Measurements from ENCODE around the gene NUP54.
A peak's percentile ranks its signal among the peaks of the same experiment; 100 is the strongest.

The NUP54 gene

GRCh38 chr4:76141241-76141640 is 7.0 kb downstream of the NUP54 start:
- no peak for DNase-seq

DNA sequence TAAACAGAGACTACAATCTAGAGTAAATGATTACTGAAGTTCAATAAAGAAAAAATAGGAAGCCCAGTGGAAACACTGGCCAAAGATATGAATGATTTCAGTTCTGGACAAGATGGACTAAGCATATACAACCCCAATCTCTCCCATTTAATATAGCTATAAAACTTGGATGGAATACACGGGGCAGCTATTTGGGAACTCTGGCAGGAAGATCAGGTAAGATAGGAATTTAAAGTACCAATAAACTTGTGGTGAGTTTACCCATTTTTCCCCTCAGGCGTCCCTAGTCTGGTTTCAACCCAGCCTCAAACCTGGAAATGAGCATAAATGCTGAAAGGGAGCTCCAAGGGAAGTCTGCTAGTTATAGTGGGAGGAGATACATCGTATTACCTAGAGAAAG is 20.4 kb downstream of the NUP54 start:
- no peak for DNase-seq

DNA sequence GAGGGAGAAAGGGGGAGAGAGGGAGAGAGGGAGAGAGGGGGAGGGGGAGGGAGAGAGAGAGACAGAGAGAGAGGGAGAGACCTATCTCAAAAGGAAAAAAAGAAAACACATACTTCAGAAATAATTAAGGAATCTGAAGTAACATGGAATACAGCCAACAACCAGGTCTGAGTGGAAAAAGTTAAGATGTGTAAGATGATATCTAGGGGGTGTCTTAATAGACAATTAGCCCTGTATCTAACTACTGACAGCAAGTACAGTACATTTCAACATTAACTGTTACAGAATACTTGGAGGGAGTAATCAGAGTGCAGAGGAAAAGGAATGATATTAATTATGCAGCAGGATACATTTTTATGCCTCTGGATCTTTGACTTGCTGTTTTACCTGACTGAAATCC is 22.4 kb downstream of the NUP54 start:
- DNase-seq: no peak

DNA sequence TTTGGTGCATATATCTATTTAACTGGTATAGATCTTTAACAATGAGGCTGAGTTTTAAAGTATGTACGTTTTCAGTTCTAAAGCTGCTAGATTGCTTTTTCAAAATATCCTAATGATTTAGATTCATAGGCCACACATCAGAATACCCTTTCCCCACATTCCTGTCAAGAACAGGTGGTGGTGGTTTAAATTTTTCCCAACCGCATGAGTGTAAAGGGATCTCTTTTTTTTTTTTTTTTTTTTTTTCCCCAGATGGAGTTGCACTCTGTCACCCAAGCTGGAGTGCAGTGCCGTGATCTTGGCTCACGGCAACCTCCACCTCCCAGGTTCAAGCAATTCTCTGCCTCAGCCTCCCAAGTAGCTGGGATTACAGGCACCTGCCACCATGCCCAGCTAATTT is 28.0 kb downstream of the NUP54 start:
- no peak for DNase-seq

DNA sequence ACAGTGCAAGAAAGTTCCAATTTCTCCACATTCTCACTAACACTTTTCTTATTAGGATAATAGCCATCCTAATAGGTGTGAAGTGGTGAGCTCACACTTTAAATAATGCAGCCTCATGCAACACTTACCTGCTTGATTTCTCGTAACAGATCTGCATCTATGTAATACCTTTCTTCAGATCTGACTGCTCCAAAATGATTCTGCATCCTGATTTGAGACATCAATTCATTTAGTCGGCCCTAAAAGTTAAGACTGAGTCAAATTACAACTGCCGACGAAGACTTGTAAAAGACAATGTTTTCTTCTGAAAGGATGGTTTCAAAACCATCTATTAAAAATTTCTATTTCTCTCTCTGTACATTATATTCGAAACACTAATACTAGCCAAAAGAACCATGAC is 30.7 kb downstream of the NUP54 start:
- peak; percentile 49 for DNase-seq

DNA sequence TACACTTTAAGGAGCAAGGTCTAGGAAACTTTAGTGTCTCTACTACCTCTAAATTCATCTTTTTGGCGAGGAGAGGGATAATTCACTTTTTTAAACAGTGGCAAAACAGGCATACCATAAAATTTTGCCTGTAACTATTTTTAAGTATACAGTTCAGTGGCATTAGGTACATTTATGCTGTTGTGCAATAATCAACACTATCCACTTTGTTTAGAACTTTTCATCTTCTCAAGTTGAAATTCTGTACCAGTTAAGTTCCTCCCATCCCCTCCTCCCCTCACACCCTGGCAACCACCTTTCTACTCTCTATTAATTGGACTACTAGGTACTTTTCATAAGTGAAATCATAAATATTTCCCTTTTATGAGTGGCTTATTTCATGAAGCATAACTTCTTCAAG is 31.4 kb downstream of the NUP54 start:
- no peak for DNase-seq

DNA sequence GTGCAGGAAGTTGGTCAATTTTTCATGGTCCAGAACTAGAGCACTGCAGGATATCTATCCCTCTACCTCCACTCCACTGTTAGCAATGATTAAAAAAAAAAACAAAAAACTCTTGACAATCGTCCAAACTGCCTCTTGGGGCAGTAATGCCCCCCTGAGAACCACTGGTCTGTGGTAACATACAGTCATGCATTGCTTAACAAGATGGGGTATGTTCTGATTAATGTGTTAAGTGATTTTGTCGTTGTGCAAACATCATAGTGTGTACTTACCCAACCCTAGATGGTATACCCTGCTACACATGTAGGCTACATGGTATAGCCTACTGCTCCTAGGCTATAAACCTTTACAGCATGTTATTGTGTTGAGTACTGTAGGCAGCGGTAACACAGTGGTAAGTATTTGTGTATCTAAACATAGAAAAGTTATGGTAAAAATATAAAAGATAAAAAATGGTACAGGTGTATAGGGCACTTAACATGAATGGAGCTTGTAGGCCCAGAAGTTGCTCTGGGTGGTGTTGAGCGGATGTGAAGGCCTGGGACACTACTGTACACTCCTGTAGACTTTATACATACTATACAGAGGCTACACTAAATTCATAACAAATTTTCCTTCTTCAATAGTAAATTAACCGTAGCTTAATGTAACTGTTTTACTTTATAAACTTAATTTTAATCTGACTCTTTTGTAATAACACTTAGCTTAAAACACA is 39.6 kb downstream of the NUP54 start:
- DNase-seq: peak; percentile 12

DNA sequence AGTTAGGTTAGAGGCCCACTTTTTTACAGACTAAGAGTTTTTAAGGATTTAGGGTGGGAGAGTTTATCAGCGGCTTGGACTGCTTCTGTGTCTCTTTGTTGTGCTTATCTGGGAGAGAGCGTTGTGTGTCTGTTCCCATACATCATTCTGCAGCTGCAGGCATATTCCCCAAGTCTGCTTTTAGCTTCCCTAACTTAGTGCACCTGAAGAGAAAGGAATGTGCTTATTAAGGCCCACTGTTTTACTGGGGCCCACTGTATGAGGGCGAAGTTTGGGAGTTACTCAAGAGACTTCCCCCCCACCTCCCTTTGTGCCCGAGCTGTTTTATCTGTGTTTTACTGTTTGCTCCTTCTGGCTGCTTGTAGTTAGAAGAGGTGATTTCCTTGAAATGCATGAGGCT is 41.8 kb downstream of the NUP54 start:
- no peak for DNase-seq

DNA sequence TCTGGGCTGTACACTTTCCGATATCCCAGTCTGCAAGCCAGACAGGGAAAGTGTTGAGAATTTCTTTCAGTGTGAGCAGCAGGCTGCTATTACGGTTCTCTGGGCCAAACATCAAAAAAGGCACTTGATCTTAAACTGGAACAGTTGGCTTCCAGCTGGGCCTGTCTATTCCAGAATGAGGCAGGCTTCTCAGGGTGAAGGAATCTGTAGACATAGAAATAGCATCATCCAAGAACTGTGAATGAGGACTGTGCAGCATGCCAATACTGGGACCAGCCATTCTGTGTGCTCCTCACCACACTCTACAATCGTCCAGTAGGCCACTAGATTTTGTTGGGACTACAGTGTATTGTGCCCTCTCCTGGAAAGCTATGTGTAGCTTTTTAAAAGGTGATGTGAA is 42.5 kb downstream of the NUP54 start:
- no peak for DNase-seq

DNA sequence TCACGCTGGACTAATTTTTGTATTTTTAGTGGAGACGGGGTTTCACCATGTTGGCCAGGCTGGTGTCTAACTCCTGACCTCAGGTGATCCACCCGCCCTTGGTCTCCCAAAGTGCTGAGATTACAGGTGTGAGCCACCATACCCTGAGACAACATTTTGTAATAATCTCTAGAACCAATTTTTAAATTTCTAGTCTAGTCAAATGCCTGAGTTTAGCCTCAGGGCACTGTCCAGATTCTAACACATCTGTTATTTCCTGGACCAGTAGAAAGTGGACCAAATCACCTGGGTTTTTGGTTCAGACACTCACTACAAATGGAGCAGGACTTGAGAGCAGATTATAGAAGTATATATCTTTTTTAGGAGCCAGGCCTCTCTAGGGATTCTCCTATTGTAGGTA is 52.1 kb downstream of the NUP54 start:
- DNase-seq: no peak

- no peak for DNase-seq
Measured at GRCh38 chr4:76095568-76095967, 52.6 kb downstream of the NUP54 start.

DNA sequence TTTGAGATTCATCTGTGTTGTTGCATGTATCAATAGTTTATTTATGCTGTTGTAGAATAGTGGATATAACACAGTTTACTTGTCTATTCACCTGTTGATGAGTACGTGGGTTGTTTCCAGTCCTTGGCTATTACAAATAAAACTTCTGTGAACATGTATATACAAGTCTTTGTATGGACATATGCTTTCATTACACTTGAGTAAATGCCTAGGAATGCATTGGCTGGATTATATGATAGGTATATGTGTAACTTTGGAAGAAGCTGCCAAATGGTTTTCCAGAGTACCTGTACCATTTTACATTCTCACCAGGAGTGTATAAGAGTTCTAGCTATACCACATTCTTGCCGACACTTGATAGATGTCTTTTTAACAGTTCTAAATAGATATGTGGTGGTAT is 57.1 kb downstream of the NUP54 start:
- no peak for DNase-seq

- DNase-seq: peak; percentile 21
Measured at GRCh38 chr4:76090241-76090691, 57.9 kb downstream of the NUP54 start.

DNA sequence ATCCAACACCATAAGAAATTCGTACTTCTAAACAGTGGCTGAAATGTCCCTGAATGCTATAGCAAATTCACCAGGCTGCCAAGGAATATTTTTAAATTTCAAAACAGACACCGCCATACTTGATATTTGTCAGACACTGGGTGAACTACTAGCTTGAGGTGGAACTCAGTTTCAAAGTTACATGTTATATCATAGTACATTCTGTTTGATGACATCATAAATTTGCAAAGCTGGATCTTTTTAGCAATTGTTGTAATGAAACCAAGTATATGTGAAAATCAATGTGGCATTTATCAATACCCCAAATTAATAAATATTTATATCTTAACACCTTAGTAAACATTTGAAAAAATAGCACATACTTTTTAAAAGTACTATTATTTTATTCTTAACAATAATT is 59.5 kb downstream of the NUP54 start:
- DNase-seq: no peak

GRCh38 chr4:76087007-76087769 is 61.0 kb downstream of the NUP54 start:
- DNase-seq: peak; percentile 46

DNA sequence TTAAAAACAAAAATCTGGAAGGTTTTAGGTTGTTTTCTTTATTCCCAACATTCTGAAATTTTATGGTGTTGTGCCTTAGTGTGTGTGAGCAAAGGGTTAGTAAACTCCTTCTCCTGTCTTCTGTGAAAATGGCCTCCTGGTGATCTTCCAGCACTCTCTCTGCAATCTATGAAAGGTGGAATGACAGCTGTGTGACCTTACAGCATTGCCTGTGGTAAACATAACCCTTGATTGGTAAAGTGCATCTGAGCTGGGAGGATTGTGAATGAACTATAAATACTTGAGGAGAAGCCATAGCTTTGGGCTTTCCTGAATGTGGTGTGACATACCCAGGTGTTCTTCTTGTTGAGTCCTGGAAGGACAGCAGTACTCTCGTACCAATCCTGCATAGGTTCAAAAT is 63.7 kb downstream of the NUP54 start:
- no peak for DNase-seq

GRCh38 chr4:76083386-76083988 is 64.7 kb downstream of the NUP54 start:
- DNase-seq: no peak

GRCh38 chr4:76078033-76078613 is 70.1 kb downstream of the NUP54 start:
- no peak for DNase-seq

GRCh38 chr4:76074993-76075600 is 73.1 kb downstream of the NUP54 start:
- no peak for DNase-seq

GRCh38 chr4:76074468-76074867 is 73.7 kb downstream of the NUP54 start, which contains the start of gene ART3:
TSS of gene ART3 (plus strand) at chr4:76074709. CDS start at chr4:76075890, 1,181 bp downstream.
- DNase-seq: no peak

DNA sequence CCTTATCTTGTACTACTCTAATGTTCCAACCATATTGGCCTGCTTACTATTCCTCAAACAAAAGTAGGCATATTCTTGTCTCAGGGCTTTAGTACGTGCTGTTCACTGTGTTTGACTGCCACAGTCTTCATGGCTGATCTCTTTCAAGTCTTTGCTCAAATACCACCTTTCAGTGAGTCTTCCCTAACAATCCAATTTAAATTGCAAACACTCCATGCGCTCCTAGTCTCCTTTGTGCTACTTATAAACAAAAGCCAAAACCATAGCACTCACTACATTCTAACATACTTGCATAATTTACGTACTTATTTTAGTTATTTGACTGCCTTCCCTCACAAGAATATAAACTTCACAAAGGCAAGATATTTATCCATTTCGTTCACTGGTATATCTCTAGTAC is 75.4 kb downstream of the NUP54 start:
- no peak for DNase-seq

DNA sequence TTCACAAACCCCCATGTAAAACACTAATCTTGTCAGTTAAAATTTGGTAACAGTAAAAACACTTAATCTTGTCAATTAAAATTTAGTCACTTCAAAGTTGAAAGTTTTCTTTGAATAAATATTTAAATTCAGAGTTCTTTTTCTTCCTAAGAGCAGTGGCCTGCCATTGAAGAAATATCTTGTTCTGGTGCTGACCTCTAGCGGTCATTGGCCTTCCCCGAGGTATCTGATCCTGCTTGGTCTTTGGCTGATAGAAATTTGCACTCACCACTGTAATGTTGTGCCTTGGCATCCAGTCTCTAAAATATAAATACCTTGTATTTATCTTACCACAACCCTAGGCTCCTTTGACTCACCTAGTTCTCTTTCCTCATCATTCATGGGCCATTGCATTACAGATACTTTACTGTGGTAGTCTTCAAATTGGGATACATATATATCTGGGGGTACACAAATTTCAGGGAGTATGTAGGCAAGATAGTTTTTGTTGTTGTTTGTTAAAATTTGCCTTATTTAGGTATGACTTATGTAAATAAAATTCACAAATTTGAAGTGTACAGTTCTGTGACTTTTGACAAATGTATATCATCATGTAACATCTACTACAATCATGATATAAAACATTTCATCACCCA is 80.4 kb downstream of the NUP54 start:
- peak; percentile 87 for DNase-seq

DNA sequence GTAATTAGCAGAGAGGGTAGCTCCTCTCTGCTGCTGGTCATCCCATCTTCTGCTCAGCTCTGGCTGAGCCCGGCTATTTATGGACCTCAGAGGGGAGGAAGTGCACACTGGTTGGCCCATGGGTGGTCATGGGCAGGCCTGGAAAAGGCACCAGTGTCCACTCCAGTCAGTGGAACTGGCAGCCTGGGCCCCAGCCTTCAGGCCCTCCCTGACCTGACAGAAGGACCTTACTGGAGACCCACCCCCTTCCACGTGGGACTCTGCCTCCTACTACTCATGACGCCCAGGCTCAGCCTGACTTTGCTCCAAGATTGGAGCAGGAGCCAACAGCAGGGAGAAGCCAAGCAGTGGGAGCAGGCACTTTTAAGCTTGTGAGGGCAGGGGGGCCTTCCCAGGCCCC is 81.7 kb downstream of the NUP54 start:
- no peak for DNase-seq

Measured in activated CD4-positive, alpha-beta T cell treated with anti-CD3 and anti-CD28 coated beads, Interleukin-2, Interleukin-6, amounts not matched to agents 100 ng/mL and 50 ng/mL, durations not matched to agents 16 hours and 8 hours (primary cell).